ENCODE data around the gene TSPAN16.

TSPAN16 gene

DNA sequence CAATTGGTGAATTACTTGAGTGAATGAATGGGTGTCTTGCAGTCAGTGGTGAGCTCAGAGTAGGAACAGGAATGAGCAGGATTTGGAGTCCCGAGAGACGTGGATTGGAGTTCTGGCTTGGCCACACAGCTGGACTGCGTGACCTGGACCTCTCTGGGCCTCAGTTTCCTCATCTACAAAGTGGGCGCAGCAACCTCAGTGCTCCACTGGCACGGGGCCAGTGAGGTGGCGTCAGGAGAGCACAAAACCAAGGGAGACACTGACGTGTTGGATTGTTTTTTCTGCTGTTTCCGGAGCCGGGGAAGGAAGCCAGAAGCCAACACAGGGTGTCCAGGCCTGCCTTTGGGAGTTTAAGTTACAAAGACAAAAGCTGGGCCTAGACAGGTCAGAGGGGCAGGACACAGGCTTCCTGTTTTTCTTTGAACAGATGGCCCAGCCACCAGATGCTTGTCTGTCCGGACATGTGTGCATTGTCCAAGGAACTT lies 27.1 kb upstream of the TSPAN16 start:
- no peak for DNase-seq (ENCODE audit: low spot score)

DNA sequence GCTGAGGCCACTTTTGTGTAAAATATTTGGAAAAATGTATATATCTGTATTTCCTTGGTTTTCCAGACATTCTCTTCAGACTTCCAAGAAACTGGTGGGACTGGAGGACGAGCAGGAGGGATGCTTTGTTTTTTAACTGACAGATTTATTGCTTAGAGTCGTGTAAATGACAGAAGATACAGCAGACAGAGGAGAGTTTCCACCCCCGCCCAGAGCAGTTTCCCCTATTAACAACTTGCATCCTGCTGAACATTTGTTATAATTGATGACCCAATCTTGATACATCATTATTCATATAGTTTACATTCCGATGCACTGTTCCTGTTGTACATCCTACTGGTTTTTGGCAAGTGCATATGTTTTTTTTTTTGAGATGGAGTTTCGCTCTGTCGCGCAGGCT lies 26.6 kb upstream of the TSPAN16 start:
- DNase-seq (ENCODE audit: low spot score), result no peak

DNA sequence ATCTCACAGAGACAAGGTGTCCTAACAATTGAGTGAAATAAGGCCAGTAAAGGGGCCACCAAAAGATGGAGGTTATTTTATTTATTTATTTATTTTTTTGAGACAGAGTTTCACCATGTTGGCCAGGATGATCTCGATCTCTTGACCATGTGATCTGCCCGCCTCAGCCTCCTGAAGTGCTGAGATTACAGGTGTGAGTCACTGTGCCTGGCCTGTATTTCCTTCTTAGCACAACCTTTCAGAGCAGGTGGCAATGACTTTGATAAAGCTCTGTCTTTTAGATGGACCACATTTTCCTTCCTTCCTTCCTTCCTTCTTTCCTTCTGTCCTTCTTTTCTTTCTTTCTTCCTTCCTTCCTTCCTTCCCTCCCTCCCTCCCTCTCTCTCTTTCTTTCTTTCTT lies 22.7 kb upstream of the TSPAN16 start:
- DNase-seq (ENCODE audit: low spot score), result no peak

DNA sequence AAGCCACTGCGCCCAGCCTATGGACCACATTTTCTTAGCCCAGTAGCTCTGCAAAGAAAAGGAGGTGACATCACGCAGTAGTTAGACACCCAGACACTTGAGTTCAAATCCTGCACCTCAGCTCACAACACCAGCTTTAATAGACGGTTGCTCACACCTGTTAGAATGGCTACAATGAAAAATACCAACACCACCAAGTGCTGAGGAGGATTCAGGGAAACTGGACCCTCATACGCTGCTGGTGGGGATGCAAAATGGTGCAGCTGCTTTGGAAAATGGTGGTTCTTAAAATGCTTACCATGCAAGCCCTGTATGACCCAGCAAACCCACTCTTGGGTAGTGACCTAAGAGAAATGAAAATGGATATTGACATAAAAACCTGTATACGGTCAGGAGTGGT lies 22.0 kb upstream of the TSPAN16 start:
- no peak for DNase-seq (ENCODE audit: low spot score)

DNA sequence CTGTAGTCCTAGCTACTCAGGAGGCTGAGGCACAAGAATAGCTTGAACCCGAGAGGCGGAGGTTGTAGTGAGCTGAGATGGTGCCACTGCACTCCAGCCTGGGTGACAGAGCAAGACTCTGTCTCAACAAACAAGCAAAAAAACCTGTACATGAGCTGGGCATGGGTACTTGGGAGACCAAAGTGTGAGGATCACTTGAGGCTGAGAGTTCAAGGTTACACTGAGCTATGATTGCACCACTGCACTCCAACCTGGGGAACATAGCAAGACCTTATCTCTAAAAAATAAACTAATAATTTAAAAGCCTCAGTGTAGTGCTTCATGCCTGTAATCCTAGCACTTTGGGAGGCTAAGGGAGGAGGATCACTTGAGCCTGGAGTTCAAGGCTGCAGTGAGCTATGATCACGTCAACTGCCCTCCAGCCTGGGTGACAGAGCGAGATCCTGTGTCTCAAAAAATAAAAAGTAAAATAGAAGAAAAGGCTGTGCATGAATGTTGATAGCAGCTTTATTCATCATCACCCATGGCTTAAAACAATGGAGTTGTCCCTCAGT lies 21.4 kb upstream of the TSPAN16 start:
- no peak for DNase-seq (ENCODE audit: low spot score)

DNA sequence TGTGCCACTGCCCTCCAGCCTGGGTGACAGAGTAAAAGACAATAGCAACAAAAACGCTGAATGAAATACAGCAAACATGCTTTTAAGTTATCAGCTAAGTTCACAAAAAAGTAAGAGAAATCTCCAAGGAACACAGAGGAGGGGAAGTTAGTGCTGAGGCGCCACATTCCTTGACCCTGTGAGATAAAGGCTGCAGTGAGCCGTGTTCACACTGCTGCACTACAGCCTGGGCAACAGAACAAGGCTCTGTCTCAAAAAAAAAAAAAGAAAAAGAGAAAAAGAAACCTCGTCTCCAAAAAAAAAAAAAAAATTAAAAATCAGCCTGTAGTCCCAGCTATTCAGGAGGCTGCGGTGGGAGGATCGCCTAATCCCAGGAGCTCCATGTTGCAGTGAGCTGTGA lies 17.3 kb upstream of the TSPAN16 start:
- DNase-seq (ENCODE audit: low spot score), result no peak

DNA sequence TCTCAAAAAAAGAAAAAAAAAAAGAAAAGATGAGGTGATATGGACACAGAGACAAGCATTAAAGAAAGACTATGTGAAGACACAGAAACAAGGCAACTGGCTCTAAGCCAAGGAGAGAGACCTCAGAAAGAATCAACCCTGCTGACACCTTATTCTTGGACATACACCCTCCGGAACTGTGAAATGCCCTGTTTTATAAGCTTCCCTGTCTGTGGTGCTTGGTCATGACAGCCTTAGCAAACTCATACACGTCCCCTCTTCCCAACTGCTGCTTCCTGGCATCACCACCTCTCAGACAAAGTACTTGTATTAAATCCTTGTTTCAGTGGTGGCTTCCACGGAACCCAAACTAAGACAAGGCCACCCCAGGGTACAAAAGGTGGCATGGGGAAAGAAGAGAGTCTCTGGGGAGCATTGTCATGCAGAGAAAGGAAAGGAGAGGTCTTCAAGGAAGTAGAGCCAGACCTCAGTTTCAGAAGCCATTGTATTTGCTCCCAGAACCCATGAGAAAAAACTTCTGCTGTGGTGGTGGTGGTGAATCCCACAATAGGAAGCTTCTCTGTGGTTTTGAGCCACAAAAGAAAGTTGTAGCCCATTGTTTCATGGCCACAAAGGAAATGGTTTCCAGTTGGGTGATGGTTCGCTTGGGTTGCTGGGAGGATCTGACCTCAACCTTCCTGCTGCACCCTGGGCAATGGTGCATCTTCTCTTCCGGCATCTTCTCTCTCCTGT lies 16.3 kb upstream of the TSPAN16 start:
- DNase-seq (ENCODE audit: low spot score), result peak; percentile 78

DNA sequence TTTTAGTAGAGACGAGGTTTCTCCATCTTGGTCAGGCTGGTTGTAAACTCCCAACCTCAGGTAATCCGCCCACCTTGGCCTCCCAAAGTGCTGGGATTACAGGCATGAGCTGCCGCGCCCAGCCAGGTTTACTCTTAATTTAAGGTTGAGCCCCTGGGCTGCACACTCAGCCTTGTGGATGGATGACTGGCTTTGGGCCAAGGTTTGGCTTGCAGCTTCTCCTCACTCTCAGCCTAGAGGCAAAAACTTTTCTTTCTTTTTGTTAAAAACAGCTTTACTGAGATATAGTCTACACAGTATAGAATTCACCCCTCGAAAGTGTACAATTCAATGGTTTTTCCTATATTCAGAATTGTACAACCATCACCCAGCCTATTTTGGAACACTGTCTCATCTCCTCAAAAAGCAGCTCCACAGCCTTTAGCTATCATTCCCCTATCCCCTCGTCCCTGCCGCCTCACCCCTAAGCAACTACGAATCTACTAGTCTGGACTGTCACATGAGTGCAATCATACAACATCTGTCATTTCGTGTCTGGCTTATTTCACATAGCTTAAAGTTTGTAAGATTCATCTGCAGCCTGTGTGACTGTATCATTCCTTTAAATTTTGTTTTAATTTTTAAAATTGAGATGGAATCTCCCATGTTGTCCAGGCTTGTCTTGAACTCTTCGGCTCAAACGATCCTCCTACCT lies 14.5 kb upstream of the TSPAN16 start:
- no peak for DNase-seq (ENCODE audit: low spot score)

DNA sequence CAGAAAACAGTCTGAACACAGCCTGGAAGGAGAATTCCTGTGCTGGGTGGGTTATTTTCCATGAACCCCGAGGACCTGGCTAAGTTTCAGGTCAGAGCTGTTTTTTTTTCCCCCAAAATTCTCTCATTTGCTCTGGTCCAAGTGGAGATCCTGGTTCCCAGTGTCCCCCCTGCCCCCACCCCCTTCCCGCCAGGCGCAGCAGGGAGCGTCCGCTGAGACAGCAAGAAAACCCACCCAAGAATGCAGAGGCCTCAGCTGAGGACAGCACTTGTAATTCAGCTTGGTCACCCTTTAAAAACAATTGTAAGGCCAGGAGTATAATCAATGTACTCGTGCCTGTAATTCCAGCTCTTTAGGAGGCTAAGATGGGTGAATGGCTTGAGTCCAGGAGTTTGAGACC lies 11.4 kb upstream of the TSPAN16 start:
- DNase-seq (ENCODE audit: low spot score), result no peak

DNA sequence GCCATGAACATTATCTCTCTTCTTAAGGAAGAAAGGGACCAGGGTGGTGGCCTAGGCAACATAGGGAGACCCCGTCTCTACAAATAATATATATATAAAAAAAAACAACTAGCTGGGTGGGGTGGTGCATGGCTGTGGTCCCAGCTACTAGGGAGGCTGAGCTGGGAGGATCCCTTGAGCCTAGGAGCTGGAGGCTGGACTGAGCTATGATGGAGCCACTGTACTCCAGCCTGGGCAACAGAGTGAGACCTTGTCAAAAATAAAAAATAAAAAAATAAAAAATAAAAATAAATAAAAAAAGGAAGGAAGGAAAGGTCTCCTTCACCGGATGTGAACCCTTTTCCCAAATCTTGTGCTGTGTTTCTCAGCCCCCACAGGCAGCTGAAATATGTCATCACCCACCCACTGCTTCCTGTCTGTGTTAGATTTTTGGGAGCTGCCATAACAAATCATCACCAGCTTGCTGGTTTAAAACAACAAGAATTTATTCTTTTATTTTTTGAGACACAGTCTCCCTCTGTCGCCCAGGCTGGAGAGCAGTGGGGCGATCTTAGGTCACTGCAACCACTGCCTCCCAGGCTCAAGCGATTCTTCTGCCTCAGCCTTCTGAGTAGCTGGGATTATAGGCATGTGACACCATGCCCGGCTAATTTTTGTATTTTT lies 9.5 kb upstream of the TSPAN16 start:
- no peak for DNase-seq (ENCODE audit: low spot score)

DNA sequence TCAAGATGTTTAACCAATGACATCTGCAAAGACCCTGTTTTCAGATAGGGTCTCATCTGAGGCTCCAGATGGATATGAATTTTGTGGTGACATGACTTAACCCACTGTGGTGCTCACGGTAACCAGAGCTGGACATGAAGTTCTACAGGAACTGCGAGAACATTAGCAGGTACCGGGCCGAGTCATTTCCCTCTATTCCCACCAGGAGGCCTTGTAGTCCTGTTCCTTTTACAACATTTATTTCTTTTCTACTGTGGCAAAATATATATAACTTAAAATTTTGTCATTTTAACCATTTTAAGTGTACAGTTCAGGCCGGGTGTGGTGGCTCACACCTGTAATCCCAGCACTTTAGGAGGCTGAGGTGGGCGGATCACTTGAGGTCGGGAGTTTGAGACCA lies 7.6 kb upstream of the TSPAN16 start:
- no peak for DNase-seq (ENCODE audit: low spot score)

DNA sequence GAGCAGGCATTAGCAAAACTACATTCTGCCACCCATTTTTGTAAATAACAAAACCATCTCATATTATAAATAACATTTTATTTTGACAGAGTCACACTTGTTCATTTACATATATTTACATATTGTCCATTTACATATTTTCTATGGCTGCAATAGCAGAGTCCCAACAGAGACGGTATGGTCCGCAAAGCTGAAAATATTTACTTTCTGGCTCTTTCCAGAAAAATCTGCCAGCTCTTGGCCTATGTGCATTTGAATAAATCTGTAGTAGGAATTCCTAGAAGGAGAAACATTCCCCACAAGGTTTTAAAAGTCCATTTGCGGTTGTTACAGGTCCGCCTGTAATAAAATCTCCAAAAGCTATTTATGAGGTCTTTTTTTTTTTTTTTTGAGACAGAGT lies 5.7 kb upstream of the TSPAN16 start:
- no peak for DNase-seq (ENCODE audit: low spot score)

DNA sequence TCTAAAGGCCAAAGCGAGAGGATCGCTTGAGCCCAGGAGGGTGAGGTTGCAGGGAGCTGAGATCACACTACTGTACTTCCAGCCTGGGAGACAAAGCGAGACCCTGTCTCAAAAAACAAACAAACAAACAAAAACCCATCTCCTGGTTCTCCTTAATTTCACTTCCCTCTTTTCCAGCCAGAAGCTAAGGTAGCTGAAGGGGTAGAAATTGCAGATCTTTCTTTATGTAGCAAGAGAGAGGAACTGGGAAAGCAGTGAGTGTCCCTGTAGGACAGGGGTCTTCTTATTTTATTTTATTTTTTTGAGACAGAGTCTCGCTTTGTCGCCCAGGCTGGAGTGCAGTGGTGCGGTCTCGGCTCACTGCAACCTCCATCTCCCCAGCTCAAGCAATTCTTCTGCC lies 4.5 kb upstream of the TSPAN16 start:
- no peak for DNase-seq (ENCODE audit: low spot score)

DNA sequence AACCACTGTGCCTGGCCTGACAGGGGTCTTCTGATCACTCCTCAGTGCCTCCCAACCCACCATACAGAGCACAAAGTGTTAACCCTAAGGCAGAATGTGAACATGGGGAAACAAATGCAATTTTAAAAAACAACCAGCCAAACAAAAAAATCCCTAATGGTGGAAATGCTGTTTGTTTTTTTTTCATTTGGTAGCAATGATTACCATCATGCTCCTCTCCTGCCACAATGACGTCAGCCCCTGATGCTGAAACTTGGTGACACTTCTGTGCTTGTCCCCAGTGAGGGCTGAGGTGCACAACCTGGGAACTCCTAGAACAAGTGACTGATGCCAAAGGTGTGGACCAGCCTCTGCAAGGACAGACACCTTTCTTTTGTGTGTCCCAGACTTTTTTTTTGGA lies 4.0 kb upstream of the TSPAN16 start:
- DNase-seq (ENCODE audit: low spot score), result no peak

DNA sequence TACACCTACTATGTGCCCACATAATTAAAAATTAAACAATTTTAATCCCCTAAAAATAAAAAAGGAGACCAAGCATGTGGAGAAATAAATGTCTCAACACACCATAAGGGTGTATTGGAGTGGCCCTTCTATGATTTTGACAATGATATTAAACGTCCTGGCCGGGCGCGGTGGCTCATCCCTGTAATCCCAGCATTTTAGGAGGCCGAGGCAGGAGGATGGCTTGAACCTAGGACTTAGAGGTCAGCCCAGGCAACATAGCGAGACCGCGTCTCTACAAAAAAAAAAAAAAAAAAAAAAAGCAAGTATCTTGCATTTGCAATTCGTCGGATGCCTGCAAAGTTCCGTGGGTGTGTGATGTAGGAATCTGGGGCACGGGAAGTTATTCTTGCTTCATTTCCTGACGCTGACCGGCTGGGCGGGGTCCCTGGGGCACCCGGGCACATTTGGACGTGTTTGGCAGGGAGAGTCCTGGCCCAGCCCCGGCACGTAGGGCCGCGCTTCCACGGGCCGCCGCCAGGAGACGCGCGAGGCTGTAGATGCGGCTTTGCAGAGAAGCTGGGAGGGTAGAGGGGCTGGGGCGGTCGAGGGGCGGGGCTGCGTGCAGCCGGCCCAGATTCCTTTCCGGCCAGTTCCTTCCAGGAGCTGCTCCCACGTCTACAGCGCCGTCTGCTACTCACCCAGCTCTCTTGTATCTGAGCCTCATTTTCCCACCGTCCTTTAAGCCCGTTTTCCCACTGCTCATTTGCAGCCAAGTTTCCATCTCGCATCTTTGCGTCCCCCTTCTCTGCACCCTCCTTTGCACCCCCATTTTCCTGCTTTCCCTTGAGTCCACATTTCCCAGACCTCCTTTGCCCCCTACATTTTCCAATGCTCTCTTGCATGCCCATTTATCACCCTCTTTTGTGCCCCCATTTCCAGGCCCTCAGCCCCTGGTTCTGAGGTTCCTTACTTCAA lies 2.2 kb upstream of the TSPAN16 start:
- peak; percentile 89 for DNase-seq (ENCODE audit: low spot score)

DNA sequence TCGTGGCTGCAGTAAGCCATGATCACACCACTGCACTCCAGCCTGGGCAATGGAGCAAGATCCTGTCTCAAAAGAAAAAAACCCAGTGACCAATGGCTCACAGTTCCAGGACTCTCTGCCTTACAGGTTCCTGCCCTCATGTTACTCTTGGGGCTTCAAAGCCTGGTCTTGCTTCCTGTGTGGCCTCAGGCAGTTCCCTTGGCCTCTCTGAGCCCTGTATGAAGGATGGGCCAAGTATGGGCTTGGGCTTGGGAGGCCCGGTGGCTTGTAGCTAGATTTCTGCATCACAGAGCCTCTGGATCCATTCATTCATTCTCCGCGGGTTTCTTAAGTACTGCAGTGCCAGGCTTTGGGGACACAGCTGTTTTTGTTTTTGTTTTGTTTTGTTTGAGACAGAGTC lies 780 bp upstream of the TSPAN16 start:
- DNase-seq (ENCODE audit: low spot score), result no peak

DNA sequence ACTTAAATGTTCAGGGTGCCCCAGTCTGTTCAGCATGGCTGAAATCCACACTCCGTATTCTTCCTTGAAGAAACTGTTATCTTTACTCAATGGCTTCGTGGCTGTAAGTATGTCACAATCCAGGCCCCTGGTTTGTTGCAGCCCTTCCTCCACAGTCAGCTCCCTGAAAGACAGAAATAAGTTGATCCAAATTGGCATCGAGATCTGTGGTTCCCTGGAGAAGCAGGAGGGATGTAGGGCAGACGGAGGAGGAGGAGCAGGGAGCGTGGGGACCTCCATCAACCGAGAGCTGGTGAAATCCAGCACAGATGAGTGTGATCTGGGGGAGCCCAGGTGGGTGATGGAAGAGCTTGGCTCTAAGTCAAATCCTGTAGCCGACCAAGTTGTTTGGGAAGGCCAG lies 304 bp downstream of the TSPAN16 start:
- DNase-seq (ENCODE audit: low spot score), result no peak

DNA sequence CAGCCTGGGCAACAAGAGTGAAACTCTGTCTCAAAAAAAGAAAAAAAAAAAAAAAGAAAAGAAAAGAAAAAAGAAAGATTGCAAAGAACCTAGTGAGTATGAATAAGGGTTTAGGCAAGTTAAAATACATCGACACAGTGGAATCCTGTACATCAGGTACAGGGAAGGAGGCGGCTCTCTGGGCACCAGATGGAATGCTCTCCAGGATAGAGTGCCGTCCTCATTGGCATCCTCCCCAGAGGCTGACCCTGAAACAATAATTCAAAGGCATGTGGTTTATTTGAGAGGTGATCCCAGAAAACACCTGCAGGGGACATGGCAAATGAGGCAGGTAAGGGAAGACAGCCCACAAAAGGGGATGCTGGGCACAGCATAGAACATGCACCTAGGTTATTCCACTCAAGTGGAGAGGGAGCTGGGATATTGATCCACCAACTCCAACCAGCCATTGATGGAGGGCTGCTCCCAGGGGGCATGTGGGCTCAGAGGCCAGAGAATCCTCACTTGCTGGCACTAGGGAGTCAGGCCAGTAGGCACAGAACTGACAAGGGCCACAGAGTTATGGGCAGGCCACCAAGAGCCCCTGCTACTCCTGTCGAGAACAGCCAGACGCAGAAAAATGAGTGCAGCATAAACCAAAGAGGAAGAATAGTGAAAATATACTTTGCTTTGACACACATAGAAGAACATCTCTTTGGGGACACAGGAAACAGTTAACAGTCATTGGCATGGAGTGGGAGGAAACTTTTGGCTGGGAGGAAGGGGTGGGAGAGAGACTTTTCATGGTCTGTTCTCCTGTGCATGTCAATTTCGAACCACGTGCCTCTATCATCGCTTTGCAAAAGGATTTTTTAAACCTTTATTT lies 4.2 kb downstream of the TSPAN16 start:
- DNase-seq (ENCODE audit: low spot score), result no peak

DNA sequence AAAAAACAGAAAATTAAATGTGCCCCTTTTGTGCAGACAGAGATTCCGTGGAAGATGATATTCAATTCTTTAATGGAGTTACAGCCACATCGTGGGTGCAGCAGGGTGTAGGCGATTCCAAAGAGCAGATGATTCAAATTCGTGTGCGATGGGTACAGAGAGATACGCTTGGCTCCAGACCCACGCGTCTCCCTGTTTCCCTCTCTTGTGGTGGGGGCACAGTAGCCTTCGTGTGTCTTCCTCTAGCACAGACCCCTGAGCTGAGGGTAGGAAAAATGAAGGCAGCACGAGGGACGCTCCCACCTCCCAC lies 4.8 kb downstream of the TSPAN16 start:
- no peak for DNase-seq (ENCODE audit: low spot score)

DNA sequence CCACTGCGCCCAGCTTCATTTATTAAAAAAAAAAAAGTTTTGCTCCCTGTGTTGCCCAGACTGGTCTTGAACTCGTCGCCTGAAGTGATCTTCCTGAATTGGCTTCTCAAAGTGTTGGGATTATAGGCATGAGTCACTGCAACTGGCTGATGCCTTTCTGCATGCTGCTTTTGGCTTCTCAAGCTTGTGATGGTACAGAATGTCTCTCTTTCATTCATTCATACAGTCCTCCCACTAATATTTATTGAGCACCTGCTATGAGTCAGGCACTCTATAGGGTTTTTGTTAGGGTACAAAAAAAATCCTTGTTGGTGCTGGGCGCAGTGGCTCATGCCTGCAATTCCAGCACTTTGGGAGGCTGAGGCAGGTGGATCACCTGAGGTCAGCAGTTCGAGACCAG lies 9.0 kb downstream of the TSPAN16 start:
- DNase-seq (ENCODE audit: low spot score), result no peak

DNA sequence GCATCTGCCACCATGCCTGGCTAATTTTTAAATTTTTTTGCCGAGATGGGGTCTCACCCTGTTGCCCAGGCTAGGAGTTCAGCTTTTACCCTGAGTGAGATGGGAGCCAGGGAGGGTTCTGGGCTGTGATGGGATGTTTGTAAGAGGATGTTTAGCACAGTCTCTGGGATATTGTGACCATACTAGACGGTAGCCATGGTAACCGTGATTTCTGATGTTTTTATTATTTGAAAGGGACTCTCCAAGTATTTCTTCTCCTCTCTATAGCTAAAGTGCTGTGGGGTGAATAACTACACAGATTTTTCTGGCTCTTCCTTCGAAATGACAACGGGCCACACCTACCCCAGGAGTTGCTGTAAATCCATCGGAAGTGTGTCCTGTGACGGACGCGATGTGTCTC lies 10.4 kb downstream of the TSPAN16 start:
- no peak for DNase-seq (ENCODE audit: low spot score)
